Retinal pigment epithelial cell (primary cell): ENCODE measurements around the gene KRT7.

Experiments used
- DNase-seq: peaks from one replicate; pipeline ENCODE4 v3.0.0-alpha.2; 2010; ENCODE audit warnings: low read depth
- H3K4me3 ChIP-seq: 2 replicates; pipeline ENCODE4 v1.5.1; 2011; ENCODE audit warnings: mild to moderate bottlenecking, low read length, control low read depth, moderate library complexity
- CTCF ChIP-seq: conservative IDR thresholded peaks from 2 replicates; pipeline ENCODE4 v1.5.1; 2011; ENCODE audit warnings: low read depth, low read length, control low read depth, inconsistent platforms

KRT7 gene

GRCh38 chr12:52213564-52214420, 19.3 kb upstream of the KRT7 start:
- DNase-seq = no peak
- TF ChIP-seq CTCF = peak; percentile 100
- no peak overlapping the region for H3K4me3 ChIP-seq

- TF ChIP-seq CTCF = peak; percentile 24
- DNase-seq = no peak
- H3K4me3 ChIP-seq = no peak overlapping the region
Observed at GRCh38 chr12:52214421-52214802, 18.6 kb upstream of the KRT7 start.

GRCh38 chr12:52215587-52216031, 17.4 kb upstream of the KRT7 start:
- peak; percentile 97 for DNase-seq
- no peak for TF ChIP-seq CTCF
- no peak overlapping the region for H3K4me3 ChIP-seq

GRCh38 chr12:52216100-52216499, 16.9 kb upstream of the KRT7 start:
- H3K4me3 ChIP-seq = no peak overlapping the region
- DNase-seq = no peak
- TF ChIP-seq CTCF = no peak

- TF ChIP-seq CTCF = no peak
Observed at GRCh38 chr12:52216807-52217206, 16.2 kb upstream of the KRT7 start.

GRCh38 chr12:52217223-52217622, 15.8 kb upstream of the KRT7 start:
- no peak overlapping the region for H3K4me3 ChIP-seq
- no peak for TF ChIP-seq CTCF
- DNase-seq = no peak

More at GRCh38 chr12:52216807-52217206, 16.2 kb upstream of the KRT7 start:
- no peak overlapping the region for H3K4me3 ChIP-seq
- no peak for DNase-seq

GRCh38 chr12:52218001-52218400, 15.0 kb upstream of the KRT7 start:
- no peak for TF ChIP-seq CTCF
- no peak for DNase-seq
- no peak overlapping the region for H3K4me3 ChIP-seq
